Prostate gland (tissue), 2 donors: Measurements from ENCODE around the gene DNAJA2.

Experiments used
- POLR2A ChIP-seq: fragments of 450-650 bp; IDR thresholded peaks from one replicate; pipeline ENCODE4 v1.6.1; 2016; ENCODE audit warnings: antibody characterized with exemption, mild to moderate bottlenecking
- POLR2AphosphoS5 ChIP-seq: sonication (generic); formaldehyde crosslinking; IDR thresholded peaks from one replicate; pipeline ENCODE4 v1.6.1; 2017; ENCODE audit warnings: antibody characterized with exemption
- TF ChIP-seq, protein P1 (sequence below), 4 experiments: fragments of 200-600 bp in 2 of 4; fragments of 450-650 bp in 2 of 4; sonication (generic) in 2 of 4; IDR thresholded peaks; 1 replicate in 3 of 4; 2 replicates in 1 of 4; pipeline ENCODE4 v1.5.1; 2016 to 2019; ENCODE audit warnings: antibody characterized with exemption in 4 of 4, mild to moderate bottlenecking in 2 of 4, moderate library complexity in 2 of 4

DNA sequence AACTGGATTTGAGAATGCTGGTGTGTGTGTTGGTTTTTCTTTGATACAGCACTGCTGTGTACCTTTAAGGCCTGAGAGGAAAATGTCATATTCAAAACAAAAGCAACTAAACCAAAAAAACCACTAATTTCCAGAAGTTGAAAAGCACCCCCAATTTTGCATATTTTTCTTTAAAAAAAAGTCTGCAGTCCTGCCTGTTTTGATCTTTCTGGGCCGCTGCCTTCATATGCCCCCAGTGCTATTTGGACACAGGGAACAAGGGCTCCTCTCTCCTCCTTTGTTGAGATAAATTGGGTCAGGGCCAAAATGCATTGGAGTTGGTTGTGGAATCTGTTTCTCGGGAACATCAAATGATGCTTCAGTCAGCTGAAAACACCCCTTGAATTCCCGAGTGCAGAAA, 62.4 kb downstream of the DNAJA2 start:
- no peak for TF ChIP-seq POLR2A
- TF ChIP-seq, protein P1, sequence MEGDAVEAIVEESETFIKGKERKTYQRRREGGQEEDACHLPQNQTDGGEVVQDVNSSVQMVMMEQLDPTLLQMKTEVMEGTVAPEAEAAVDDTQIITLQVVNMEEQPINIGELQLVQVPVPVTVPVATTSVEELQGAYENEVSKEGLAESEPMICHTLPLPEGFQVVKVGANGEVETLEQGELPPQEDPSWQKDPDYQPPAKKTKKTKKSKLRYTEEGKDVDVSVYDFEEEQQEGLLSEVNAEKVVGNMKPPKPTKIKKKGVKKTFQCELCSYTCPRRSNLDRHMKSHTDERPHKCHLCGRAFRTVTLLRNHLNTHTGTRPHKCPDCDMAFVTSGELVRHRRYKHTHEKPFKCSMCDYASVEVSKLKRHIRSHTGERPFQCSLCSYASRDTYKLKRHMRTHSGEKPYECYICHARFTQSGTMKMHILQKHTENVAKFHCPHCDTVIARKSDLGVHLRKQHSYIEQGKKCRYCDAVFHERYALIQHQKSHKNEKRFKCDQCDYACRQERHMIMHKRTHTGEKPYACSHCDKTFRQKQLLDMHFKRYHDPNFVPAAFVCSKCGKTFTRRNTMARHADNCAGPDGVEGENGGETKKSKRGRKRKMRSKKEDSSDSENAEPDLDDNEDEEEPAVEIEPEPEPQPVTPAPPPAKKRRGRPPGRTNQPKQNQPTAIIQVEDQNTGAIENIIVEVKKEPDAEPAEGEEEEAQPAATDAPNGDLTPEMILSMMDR (IDR thresholded peaks at IDR 0.05), result no peak
- no peak for TF ChIP-seq POLR2AphosphoS5
